GOT3 (cell line): ENCODE measurements around the gene GANC.
A peak's percentile ranks its signal among the peaks of the same experiment; 100 is the strongest.
"Not testable (repeated sequence)": the region's sequence is repeated elsewhere in the genome, so short reads cannot be mapped to it uniquely, and the experiment has no call there.

Experiments used
- DNase-seq: peaks from one replicate; lab custom pipeline; 2025; ENCODE audit warnings: mixed read lengths; lab: John Stamatoyannopoulos, UW

The GANC gene

GRCh38 chr15:42272939-42273899 is at the start of gene GANC, which contains the start of gene TMEM87A:
Gene GANC, plus strand, starts transcription at chr15:42273201. Its CDS starts 1,281 bp downstream, at chr15:42274482.
Gene TMEM87A, minus strand, starts transcription at chr15:42273433. Its CDS starts 35 bp downstream, at chr15:42273398.
- peak; percentile 86 for DNase-seq

GRCh38 chr15:42226648-42227047 is 46.4 kb upstream of the GANC start:
- DNase-seq: no peak

- no peak for DNase-seq
These were observed 45.0 kb upstream of the GANC start for GRCh38 chr15:42228036-42228435.

GRCh38 chr15:42228981-42229380 is 44.0 kb upstream of the GANC start:
- DNase-seq: not testable (repeated sequence)

- no peak for DNase-seq
These were observed 41.9 kb upstream of the GANC start for GRCh38 chr15:42231088-42231487.

- no peak for DNase-seq
These were observed 40.4 kb upstream of the GANC start for GRCh38 chr15:42232606-42233005.

- no peak for DNase-seq
These were observed 39.9 kb upstream of the GANC start for GRCh38 chr15:42233107-42233506.

- DNase-seq: no peak
These were observed 33.3 kb upstream of the GANC start for GRCh38 chr15:42239528-42240182.

GRCh38 chr15:42240823-42241222 is 32.2 kb upstream of the GANC start:
- no peak for DNase-seq

- DNase-seq: no peak
These were observed 19.7 kb upstream of the GANC start for GRCh38 chr15:42253300-42253699.

GRCh38 chr15:42264795-42265194 is 8.2 kb upstream of the GANC start:
- DNase-seq: no peak

- no peak for DNase-seq
These were observed 5.7 kb upstream of the GANC start for GRCh38 chr15:42267286-42267685.

GRCh38 chr15:42270551-42270950 is 2.5 kb upstream of the GANC start:
- DNase-seq: no peak

- no peak for DNase-seq
These were observed 2.0 kb upstream of the GANC start for GRCh38 chr15:42270996-42271395.

GRCh38 chr15:42273900-42274701 is 1.1 kb downstream of the GANC start:
- no peak for DNase-seq

- no peak for DNase-seq
These were observed 1.6 kb downstream of the GANC start for GRCh38 chr15:42274702-42274989.

GRCh38 chr15:42275780-42276391 is 2.9 kb downstream of the GANC start:
- DNase-seq: no peak

GRCh38 chr15:42276762-42277161 is 3.8 kb downstream of the GANC start:
- no peak for DNase-seq

GRCh38 chr15:42279234-42279723 is 6.3 kb downstream of the GANC start:
- no peak for DNase-seq

GRCh38 chr15:42282344-42282743 is 9.3 kb downstream of the GANC start:
- no peak for DNase-seq

GRCh38 chr15:42282926-42283325 is 9.9 kb downstream of the GANC start:
- no peak for DNase-seq

GRCh38 chr15:42283671-42284070 is 10.7 kb downstream of the GANC start:
- no peak for DNase-seq
